Caco-2 (cell line): ENCODE data around the gene HMG20A. TPM values are rescaled to one million over a fixed set of nuclear protein-coding genes. Genes with fewer than 3 reads are reported as not detected.

Experiments used
- BruUV-seq: library from RNA; stranded (reverse); fragments of 400-500 nt; replicated peaks from 2 replicates; lab custom pipeline; 2021; lab: Mats Ljungman, UMichigan
- CTCF ChIA-PET: fragments of 300-600 bp; sonication (Branson Sonifier 250); formaldehyde crosslinking; loops from one replicate; lab custom pipeline; 2022; ENCODE audit warnings: antibody characterized with exemption; lab: Charles Lee
- POLR2A ChIA-PET: fragments of 300-600 bp; sonication (Branson Sonifier 250); formaldehyde crosslinking; loops from one replicate; lab custom pipeline; 2022; ENCODE audit warnings: antibody characterized with exemption; lab: Charles Lee
- DNase-seq, 2 experiments: peaks; one replicate each; pipeline versions ENCODE4 v3.0.0 to v3.0.0-alpha.2; 2020 to 2022
- H3K27me3 ChIP-seq: replicated peaks from 2 replicates; pipeline ENCODE4 v1.6.0; 2011; ENCODE audit warnings: low read length; ENCODE audit not compliant: control insufficient read depth, insufficient read depth
- H3K36me3 ChIP-seq: 2 replicates; pipeline ENCODE4 v1.5.1; 2011; ENCODE audit warnings: low read length; ENCODE audit not compliant: control insufficient read depth, insufficient read depth
- H3K4me1 ChIP-seq: fragments of 250-450 bp; sonication (Bioruptor Pico); 2 replicates; pipeline ENCODE4 v1.5.1; 2020; ENCODE audit warnings: mild to moderate bottlenecking
- H3K4me3 ChIP-seq: 2 replicates; pipeline ENCODE4 v1.5.1; 2011; ENCODE audit warnings: low read depth, mild to moderate bottlenecking, control low read depth, low read length
- H3K9me3 ChIP-seq: fragments of 250-450 bp; sonication (Bioruptor Pico); 2 replicates; pipeline ENCODE4 v1.5.1; 2020; ENCODE audit warnings: mild to moderate bottlenecking, moderate library complexity
- H3K27ac Mint-ChIP-seq: one replicate; pipeline ENCODE4 v1.8.0; 2022; ENCODE audit warnings: mixed read lengths; ENCODE audit not compliant: unreplicated experiment
- H3K27me3 Mint-ChIP-seq: one replicate; pipeline ENCODE4 v1.8.0; 2022; ENCODE audit warnings: mixed read lengths; ENCODE audit not compliant: insufficient read depth, unreplicated experiment
- H3K36me3 Mint-ChIP-seq: one replicate; pipeline ENCODE4 v1.8.0; 2022; ENCODE audit warnings: mild to moderate bottlenecking, mixed read lengths; ENCODE audit not compliant: insufficient read depth, unreplicated experiment
- H3K4me1 Mint-ChIP-seq: one replicate; pipeline ENCODE4 v1.8.0; 2022; ENCODE audit warnings: low read depth, mixed read lengths; ENCODE audit not compliant: unreplicated experiment
- H3K4me3 Mint-ChIP-seq: one replicate; pipeline ENCODE4 v1.8.0; 2022; ENCODE audit warnings: mild to moderate bottlenecking, moderate library complexity, mixed read lengths; ENCODE audit not compliant: unreplicated experiment
- H3K9me3 Mint-ChIP-seq: one replicate; pipeline ENCODE4 v1.8.0; 2022; ENCODE audit warnings: mixed read lengths; ENCODE audit not compliant: unreplicated experiment
- intact Hi-C: fragments of 100-400 bp; cut with micrococcal nuclease; formaldehyde crosslinking; loops from one replicate; pipeline ENCODE4 v1.10.0; 2022; ENCODE audit not compliant: unreplicated experiment
- total RNA-seq: library from RNA; stranded (reverse); gene quantifications from 2 replicates; pipeline ENCODE4 v1.2.3, GENCODE V29; 2022
- TF ChIP-seq, protein P1 (sequence below), 2 experiments: fragments of 200-600 bp in 1 of 2; IDR thresholded peaks; 1 replicate in 1 of 2; 2 replicates in 1 of 2; pipeline versions ENCODE4 v1.5.1 to v1.8.0; 2011 to 2022; ENCODE audit warnings: antibody characterized with exemption in 1 of 2, control low read depth in 1 of 2, inconsistent platforms in 1 of 2, low read depth in 1 of 2, low read length in 1 of 2, mild to moderate bottlenecking in 1 of 2, moderate library complexity in 1 of 2; ENCODE audit not compliant: insufficient read depth in 1 of 2, severe bottlenecking in 1 of 2, unreplicated experiment in 1 of 2

The HMG20A gene
- total RNA-seq, 1 experiment from 2014 or later, result 34.0 TPM

DNA sequence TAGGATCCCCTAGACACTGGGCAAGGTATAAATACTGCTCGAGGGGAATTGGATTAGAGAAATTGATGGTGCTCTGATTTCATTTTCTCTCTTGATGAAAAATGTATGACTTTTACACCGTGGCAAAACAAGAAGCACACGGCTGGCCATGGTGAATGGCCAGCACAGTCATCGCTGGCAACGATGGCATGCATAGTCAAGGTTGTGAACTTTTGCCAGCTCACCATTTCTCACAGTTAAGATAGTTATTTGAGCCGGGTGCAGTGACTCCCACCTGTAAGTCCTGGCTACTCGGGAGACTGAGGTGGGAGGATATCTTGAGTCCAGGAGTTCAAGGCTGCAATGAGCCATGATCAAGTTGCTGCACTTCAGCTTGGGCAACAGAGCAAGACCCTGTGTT is 95.4 kb downstream of the HMG20A start:
- no peaks in the 10 kb centered on the region for H3K36me3 ChIP-seq
- no peaks in the 10 kb centered on the region for H3K4me1 ChIP-seq
- ChIA-PET CTCF (no interaction called here), POLR2A (no interaction called here)
- no peaks in the 10 kb centered on the region for H3K27me3 ChIP-seq
- TF ChIP-seq, protein P1, sequence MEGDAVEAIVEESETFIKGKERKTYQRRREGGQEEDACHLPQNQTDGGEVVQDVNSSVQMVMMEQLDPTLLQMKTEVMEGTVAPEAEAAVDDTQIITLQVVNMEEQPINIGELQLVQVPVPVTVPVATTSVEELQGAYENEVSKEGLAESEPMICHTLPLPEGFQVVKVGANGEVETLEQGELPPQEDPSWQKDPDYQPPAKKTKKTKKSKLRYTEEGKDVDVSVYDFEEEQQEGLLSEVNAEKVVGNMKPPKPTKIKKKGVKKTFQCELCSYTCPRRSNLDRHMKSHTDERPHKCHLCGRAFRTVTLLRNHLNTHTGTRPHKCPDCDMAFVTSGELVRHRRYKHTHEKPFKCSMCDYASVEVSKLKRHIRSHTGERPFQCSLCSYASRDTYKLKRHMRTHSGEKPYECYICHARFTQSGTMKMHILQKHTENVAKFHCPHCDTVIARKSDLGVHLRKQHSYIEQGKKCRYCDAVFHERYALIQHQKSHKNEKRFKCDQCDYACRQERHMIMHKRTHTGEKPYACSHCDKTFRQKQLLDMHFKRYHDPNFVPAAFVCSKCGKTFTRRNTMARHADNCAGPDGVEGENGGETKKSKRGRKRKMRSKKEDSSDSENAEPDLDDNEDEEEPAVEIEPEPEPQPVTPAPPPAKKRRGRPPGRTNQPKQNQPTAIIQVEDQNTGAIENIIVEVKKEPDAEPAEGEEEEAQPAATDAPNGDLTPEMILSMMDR (IDR thresholded peaks at IDR 0.05; ENCODE audit: insufficient read depth in 1 of 2, low read depth in 1 of 2, low read length in 1 of 2, severe bottlenecking in 1 of 2, unreplicated experiment in 1 of 2), result no peak
- Mint-ChIP-seq H3K36me3 (no peaks in the 10 kb centered on the region), H3K4me1 (no peaks in the 10 kb centered on the region), H3K27me3 (no peaks in the 10 kb centered on the region), H3K27ac (no peak overlapping the region), H3K9me3 (no peaks in the 10 kb centered on the region), H3K4me3 (no peak overlapping the region)
- no TSS peak for BruUV-seq
- intact Hi-C loops, result no loop called here
- no peak overlapping the region for H3K4me3 ChIP-seq
- DNase-seq, result no peak
- no peaks in the 10 kb centered on the region for H3K9me3 ChIP-seq

DNA sequence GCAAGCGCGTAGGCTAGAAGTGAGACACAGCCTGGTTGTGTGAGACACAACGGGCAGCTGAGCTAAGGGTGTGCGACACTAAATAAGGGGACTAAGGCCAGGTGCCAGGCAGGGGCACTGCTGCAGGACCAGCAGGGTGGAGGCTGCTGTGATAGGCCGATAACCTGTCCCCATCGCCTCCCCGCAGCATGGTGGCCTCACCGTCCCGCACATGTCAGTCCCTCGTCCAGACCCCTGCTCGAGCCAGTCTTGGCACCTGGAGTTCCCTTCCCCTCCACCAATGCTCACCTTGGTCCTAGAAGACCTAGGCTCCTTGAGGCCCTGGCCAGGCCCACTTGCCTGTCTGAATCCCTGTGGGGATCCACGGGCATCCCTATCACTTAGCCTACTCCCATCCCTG is 96.1 kb downstream of the HMG20A start:
- H3K4me3 Mint-ChIP-seq, result no peak overlapping the region
- no peaks in the 10 kb centered on the region for H3K4me1 Mint-ChIP-seq
- POLR2A ChIA-PET, result no interaction called here
- BruUV-seq, result no TSS peak
- Histone ChIP-seq H3K36me3 (no peaks in the 10 kb centered on the region), H3K4me3 (no peak overlapping the region), H3K4me1 (no peaks in the 10 kb centered on the region), H3K27me3 (no peaks in the 10 kb centered on the region), H3K9me3 (no peaks in the 10 kb centered on the region)
- CTCF ChIA-PET, result no interaction called here
- H3K27ac Mint-ChIP-seq, result no peak overlapping the region
- no peak for DNase-seq
- intact Hi-C loops, result no loop called here
- H3K36me3 Mint-ChIP-seq, result no peaks in the 10 kb centered on the region
- no peaks in the 10 kb centered on the region for H3K27me3 Mint-ChIP-seq
- TF ChIP-seq, protein P1 (IDR thresholded peaks at IDR 0.05; ENCODE audit: insufficient read depth in 1 of 2, low read depth in 1 of 2, low read length in 1 of 2, severe bottlenecking in 1 of 2, unreplicated experiment in 1 of 2), result no peak
- no peaks in the 10 kb centered on the region for H3K9me3 Mint-ChIP-seq

DNA sequence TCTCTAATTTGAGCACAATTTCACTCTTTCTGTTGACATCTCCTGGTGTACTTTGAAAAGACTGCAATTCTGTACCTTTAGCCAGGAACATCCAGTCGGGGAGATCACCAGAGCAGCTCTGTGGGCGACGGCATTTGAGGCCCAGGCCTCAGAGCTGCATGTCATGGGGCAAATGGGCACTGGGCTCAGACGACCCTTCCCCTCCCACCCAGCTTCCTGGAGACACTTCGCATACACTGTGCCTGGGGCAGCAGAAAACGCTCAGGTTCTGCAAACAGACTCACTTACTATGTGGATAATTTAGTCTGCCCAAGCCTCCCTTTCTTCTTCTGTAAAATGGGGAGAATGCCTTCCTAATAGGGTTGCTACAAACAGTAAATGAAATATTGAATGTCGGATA is 96.9 kb downstream of the HMG20A start:
- Mint-ChIP-seq H3K36me3 (no peaks in the 10 kb centered on the region), H3K4me1 (no peaks in the 10 kb centered on the region), H3K27me3 (no peaks in the 10 kb centered on the region), H3K9me3 (no peaks in the 10 kb centered on the region), H3K4me3 (no peak overlapping the region), H3K27ac (no peak overlapping the region)
- Histone ChIP-seq H3K36me3 (no peaks in the 10 kb centered on the region), H3K4me1 (no peaks in the 10 kb centered on the region), H3K27me3 (no peaks in the 10 kb centered on the region), H3K9me3 (no peaks in the 10 kb centered on the region), H3K4me3 (no peak overlapping the region)
- no peak for DNase-seq
- POLR2A ChIA-PET, result no interaction called here
- TF ChIP-seq, protein P1 (IDR thresholded peaks at IDR 0.05; ENCODE audit: insufficient read depth in 1 of 2, low read depth in 1 of 2, low read length in 1 of 2, severe bottlenecking in 1 of 2, unreplicated experiment in 1 of 2), result no peak
- intact Hi-C loops, result no loop called here
- CTCF ChIA-PET, result no interaction called here
- BruUV-seq, result no TSS peak
